Superior temporal gyrus (tissue), 1 donor: ENCODE data around the gene ERBB4.

Experiments used
- DNase-seq: peaks from one replicate; pipeline ENCODE4 v3.0.0-alpha.2; 2016; ENCODE audit errors: extremely low spot score

The ERBB4 gene

GRCh38 chr2:212538305-212539071 lies at the start of gene ERBB4:
ERBB4 (minus strand) TSS chr2:212538802; CDS start chr2:212538530, 272 bp downstream.
- peak; percentile 25 for DNase-seq

GRCh38 chr2:212580117-212580516 lies 41.5 kb upstream of the ERBB4 start:
- no peak for DNase-seq

GRCh38 chr2:212556296-212556695 lies 17.7 kb upstream of the ERBB4 start:
- no peak for DNase-seq

- DNase-seq, result no peak
These were observed 15.6 kb upstream of the ERBB4 start for GRCh38 chr2:212554233-212554632.

- DNase-seq, result no peak
These were observed 11.3 kb upstream of the ERBB4 start for GRCh38 chr2:212549941-212550340.

GRCh38 chr2:212549463-212549862 lies 10.9 kb upstream of the ERBB4 start:
- peak; percentile 78 for DNase-seq

GRCh38 chr2:212548455-212548819 lies 9.8 kb upstream of the ERBB4 start:
- DNase-seq, result peak; percentile 83

- no peak for DNase-seq
These were observed 9.3 kb upstream of the ERBB4 start for GRCh38 chr2:212547716-212548454.

- no peak for DNase-seq
These were observed 8.1 kb upstream of the ERBB4 start for GRCh38 chr2:212546669-212547068.

GRCh38 chr2:212540341-212540740 lies 1.7 kb upstream of the ERBB4 start:
- no peak for DNase-seq

GRCh38 chr2:212539072-212539880 lies 674 bp upstream of the ERBB4 start:
- peak; percentile 56 for DNase-seq

- peak; percentile 28 for DNase-seq
These were observed 787 bp downstream of the ERBB4 start for GRCh38 chr2:212537726-212538304.

GRCh38 chr2:212536817-212537725 lies 1.5 kb downstream of the ERBB4 start:
- DNase-seq, result no peak

- peak; percentile 69 for DNase-seq
These were observed 2.4 kb downstream of the ERBB4 start for GRCh38 chr2:212535996-212536816.

- DNase-seq, result peak; percentile 19
These were observed 4.3 kb downstream of the ERBB4 start for GRCh38 chr2:212534336-212534735.

- peak; percentile 24 for DNase-seq
These were observed 6.0 kb downstream of the ERBB4 start for GRCh38 chr2:212532585-212532984.

GRCh38 chr2:212532087-212532486 lies 6.5 kb downstream of the ERBB4 start:
- peak; percentile 15 for DNase-seq

GRCh38 chr2:212531499-212531898 lies 7.1 kb downstream of the ERBB4 start:
- DNase-seq, result no peak

- DNase-seq, result no peak
These were observed 7.6 kb downstream of the ERBB4 start for GRCh38 chr2:212530991-212531390.

GRCh38 chr2:212530373-212530772 lies 8.2 kb downstream of the ERBB4 start:
- DNase-seq, result no peak
